Calu3 (cell line): ENCODE data around the gene GPD1L. TPM values are rescaled to one million over a fixed set of nuclear protein-coding genes. Genes with fewer than 3 reads are reported as not detected.

Experiments used
- BruUV-seq: library from RNA; stranded (reverse); fragments of 400-500 nt; replicated peaks from 2 replicates; lab custom pipeline; 2021; lab: Mats Ljungman, UMichigan
- CTCF ChIA-PET: fragments of 300-600 bp; sonication (Branson Sonifier 250); formaldehyde crosslinking; loops from one replicate; lab custom pipeline; 2022; ENCODE audit warnings: antibody characterized with exemption; lab: Charles Lee
- DNase-seq: peaks from one replicate; pipeline ENCODE4 v3.0.0; 2022
- H3K27ac Mint-ChIP-seq: one replicate; pipeline ENCODE4 v1.8.0; 2022; ENCODE audit warnings: mixed read lengths; ENCODE audit not compliant: unreplicated experiment
- H3K27me3 Mint-ChIP-seq: one replicate; pipeline ENCODE4 v1.8.0; 2022; ENCODE audit warnings: mixed read lengths; ENCODE audit not compliant: unreplicated experiment
- H3K36me3 Mint-ChIP-seq: one replicate; pipeline ENCODE4 v1.8.0; 2022; ENCODE audit warnings: mild to moderate bottlenecking, moderate library complexity, mixed read lengths; ENCODE audit not compliant: insufficient read depth, unreplicated experiment
- H3K4me1 Mint-ChIP-seq: one replicate; pipeline ENCODE4 v1.8.0; 2022; ENCODE audit warnings: mild to moderate bottlenecking, low read depth, mixed read lengths; ENCODE audit not compliant: unreplicated experiment
- H3K4me3 Mint-ChIP-seq: one replicate; pipeline ENCODE4 v1.8.0; 2022; ENCODE audit warnings: mild to moderate bottlenecking, low read depth, moderate library complexity, mixed read lengths; ENCODE audit not compliant: unreplicated experiment
- H3K9me3 Mint-ChIP-seq: one replicate; pipeline ENCODE4 v1.8.0; 2022; ENCODE audit warnings: low read depth, mixed read lengths; ENCODE audit not compliant: unreplicated experiment
- intact Hi-C: fragments of 100-400 bp; cut with micrococcal nuclease; formaldehyde crosslinking; loops from one replicate; pipeline ENCODE4 v1.10.0; 2022; ENCODE audit not compliant: unreplicated experiment
- total RNA-seq: library from RNA; stranded (reverse); gene quantifications from 2 replicates; pipeline ENCODE4 v1.2.3, GENCODE V29; 2022
- TF ChIP-seq, protein P1 (sequence below): fragments of 200-600 bp; IDR thresholded peaks from one replicate; pipeline ENCODE4 v1.8.0; 2022; ENCODE audit warnings: antibody characterized with exemption; ENCODE audit not compliant: unreplicated experiment

The GPD1L gene
- total RNA-seq, 1 experiment from 2014 or later, result 13.4 TPM

DNA sequence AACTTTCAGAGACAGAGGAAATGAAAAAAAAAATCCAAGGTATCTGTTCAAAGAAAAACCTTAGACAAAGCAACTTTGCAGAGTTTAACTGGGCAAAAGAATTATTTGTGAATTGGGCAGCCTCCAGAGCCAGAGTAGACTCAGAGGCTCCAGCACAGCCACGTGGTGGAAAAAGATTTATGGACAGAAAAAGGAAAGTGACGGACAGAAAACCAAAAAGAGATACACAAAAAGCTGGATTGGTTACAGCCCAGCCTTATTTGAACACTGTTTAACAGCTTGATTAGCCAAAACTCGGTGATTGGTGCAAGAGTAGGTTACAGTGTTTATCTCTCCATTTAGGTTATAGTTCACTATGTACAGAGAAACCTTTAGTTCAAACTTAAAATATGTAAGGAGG lies 23.7 kb upstream of the GPD1L start:
- no TSS peak for BruUV-seq
- Mint-ChIP-seq H3K4me3 (no peak overlapping the region), H3K9me3 (no peaks in the 10 kb centered on the region), H3K36me3 (no peaks in the 10 kb centered on the region), H3K4me1 (peaks cover 20% of the 10 kb centered on the region), H3K27ac (no peak overlapping the region), H3K27me3 (peaks cover 5% of the 10 kb centered on the region)
- intact Hi-C loops, result no loop called here
- DNase-seq, result no peak
- TF ChIP-seq, protein P1, sequence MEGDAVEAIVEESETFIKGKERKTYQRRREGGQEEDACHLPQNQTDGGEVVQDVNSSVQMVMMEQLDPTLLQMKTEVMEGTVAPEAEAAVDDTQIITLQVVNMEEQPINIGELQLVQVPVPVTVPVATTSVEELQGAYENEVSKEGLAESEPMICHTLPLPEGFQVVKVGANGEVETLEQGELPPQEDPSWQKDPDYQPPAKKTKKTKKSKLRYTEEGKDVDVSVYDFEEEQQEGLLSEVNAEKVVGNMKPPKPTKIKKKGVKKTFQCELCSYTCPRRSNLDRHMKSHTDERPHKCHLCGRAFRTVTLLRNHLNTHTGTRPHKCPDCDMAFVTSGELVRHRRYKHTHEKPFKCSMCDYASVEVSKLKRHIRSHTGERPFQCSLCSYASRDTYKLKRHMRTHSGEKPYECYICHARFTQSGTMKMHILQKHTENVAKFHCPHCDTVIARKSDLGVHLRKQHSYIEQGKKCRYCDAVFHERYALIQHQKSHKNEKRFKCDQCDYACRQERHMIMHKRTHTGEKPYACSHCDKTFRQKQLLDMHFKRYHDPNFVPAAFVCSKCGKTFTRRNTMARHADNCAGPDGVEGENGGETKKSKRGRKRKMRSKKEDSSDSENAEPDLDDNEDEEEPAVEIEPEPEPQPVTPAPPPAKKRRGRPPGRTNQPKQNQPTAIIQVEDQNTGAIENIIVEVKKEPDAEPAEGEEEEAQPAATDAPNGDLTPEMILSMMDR, result no peak
- CTCF ChIA-PET, result no interaction called here

DNA sequence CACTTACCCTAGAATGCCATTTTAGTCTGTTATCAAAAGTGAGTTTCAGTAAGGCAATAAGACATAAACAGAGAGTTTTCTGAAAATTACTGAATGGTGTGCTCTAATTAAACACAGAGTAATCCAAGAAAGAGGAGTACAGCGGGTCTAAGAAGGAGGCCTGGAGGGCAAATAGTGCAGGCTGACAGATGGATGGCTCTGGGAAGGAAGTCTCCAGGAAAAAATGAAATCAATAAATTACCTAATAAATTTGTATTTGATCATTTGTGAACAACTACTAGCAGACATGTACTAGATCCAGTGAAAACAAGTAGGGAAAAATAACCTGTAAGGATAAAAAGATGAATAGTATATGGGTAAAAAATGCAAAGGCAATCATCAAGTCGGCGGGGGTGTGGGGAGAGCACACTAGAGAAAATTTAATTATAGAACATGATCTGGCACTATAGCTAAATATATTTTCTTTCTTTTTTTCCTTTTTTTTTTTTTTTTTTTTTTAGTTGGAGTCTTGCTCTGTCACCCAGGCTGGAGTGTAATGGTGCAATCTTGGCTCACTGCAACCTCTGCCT lies 22.6 kb upstream of the GPD1L start:
- no peak overlapping the region for H3K27ac Mint-ChIP-seq
- no peak for DNase-seq
- intact Hi-C loops, result no loop called here
- H3K27me3 Mint-ChIP-seq, result peaks cover 15% of the 10 kb centered on the region
- BruUV-seq, result no TSS peak
- no peak overlapping the region for H3K4me3 Mint-ChIP-seq
- peaks cover 14% of the 10 kb centered on the region for H3K4me1 Mint-ChIP-seq
- H3K9me3 Mint-ChIP-seq, result no peaks in the 10 kb centered on the region
- H3K36me3 Mint-ChIP-seq, result no peaks in the 10 kb centered on the region
- TF ChIP-seq, protein P1, result no peak
- CTCF ChIA-PET, result interaction anchor here (0.6 kb wide), 1 partner anchor 987 kb away, joined by 3 read pairs; no protein-coding TSS in a partner anchor

DNA sequence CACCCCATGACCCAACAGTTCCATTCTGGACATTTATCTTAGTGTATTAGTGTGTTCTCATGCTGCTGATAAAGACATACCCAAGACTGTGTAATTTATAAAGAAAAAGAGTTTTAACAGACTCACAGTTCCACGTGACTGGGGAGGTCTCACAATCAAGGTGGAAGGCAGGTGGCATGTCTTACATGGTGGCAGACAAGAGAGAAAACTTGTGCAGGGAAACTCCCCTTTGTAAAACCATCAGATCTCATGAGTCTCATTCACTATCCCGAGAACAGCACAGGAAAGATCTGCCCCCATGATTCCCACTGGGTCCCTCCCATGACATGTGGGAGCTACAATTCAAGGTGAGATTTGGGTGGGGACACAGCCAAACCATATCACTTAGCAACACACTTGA lies 21.6 kb upstream of the GPD1L start:
- no TSS peak for BruUV-seq
- Mint-ChIP-seq H3K27ac (no peak overlapping the region), H3K4me1 (peaks cover 14% of the 10 kb centered on the region), H3K36me3 (no peaks in the 10 kb centered on the region), H3K4me3 (no peak overlapping the region), H3K27me3 (peaks cover 15% of the 10 kb centered on the region), H3K9me3 (no peaks in the 10 kb centered on the region)
- intact Hi-C loops, result no loop called here
- no peak for DNase-seq
- CTCF ChIA-PET, result no interaction called here
- TF ChIP-seq, protein P1, result no peak

DNA sequence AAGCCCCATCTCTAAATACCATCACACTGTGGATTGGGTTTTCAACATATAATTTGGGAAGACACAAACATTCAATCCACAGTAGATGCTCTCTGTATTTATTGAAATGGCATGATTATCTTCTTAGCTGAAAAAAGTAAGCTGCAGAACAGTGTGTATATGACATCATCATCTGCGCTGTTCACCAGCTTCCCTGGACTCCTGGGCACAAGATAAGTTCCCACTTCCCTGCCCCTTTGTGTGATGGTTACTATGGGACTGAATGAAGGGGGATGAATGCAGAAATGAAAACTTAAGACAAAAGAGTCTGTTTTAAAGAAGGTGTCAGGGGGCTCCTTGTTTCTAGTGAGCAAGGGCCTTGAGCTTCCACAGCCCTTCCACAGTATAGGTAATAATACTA lies 20.0 kb upstream of the GPD1L start:
- Mint-ChIP-seq H3K4me3 (no peak overlapping the region), H3K27ac (no peak overlapping the region), H3K27me3 (peaks cover 15% of the 10 kb centered on the region), H3K36me3 (no peaks in the 10 kb centered on the region), H3K4me1 (peaks cover 14% of the 10 kb centered on the region), H3K9me3 (no peaks in the 10 kb centered on the region)
- DNase-seq, result no peak
- intact Hi-C loops, result no loop called here
- CTCF ChIA-PET, result no interaction called here
- TF ChIP-seq, protein P1, result no peak
- BruUV-seq, result no TSS peak
